Suprapubic skin (tissue), 4 donors: ENCODE data around the gene MTREX.

Experiments used
- CTCF ChIP-seq, 2 donors: fragments of 200-600 bp in 1 of 2; fragments of 450-650 bp in 1 of 2; sonication (generic) in 1 of 2; IDR thresholded peaks; one replicate each; pipeline ENCODE4 v1.5.1; 2016 to 2019; ENCODE audit warnings: antibody characterized with exemption in 2 of 2, mild to moderate bottlenecking in 1 of 2, moderate library complexity in 1 of 2
- EP300 ChIP-seq: sonication (generic); formaldehyde crosslinking; IDR thresholded peaks from one replicate; pipeline ENCODE4 v1.6.1; 2017; ENCODE audit warnings: antibody characterized with exemption
- POLR2A ChIP-seq, 2 donors: fragments of 450-650 bp; IDR thresholded peaks; one replicate each; pipeline ENCODE4 v1.6.1; 2017; ENCODE audit warnings: antibody characterized with exemption in 2 of 2, mild to moderate bottlenecking in 2 of 2, moderate library complexity in 2 of 2
- POLR2AphosphoS5 ChIP-seq, 3 donors: sonication (generic); formaldehyde crosslinking; IDR thresholded peaks; one replicate each; pipeline ENCODE4 v1.6.1; 2017; ENCODE audit warnings: antibody characterized with exemption in 3 of 3

GRCh38 chr5:55370291-55370925 lies 62.6 kb downstream of the MTREX start:
- TF ChIP-seq POLR2AphosphoS5 (IDR thresholded peaks at IDR 0.05) (no peak), CTCF (IDR thresholded peaks at IDR 0.05) (no peak), EP300 (no peak), POLR2A (IDR thresholded peaks at IDR 0.05) (no peak)
